Left cardiac atrium (tissue), 4 donors: Measurements from ENCODE around the gene DCUN1D2. TPM values are rescaled to one million over a fixed set of nuclear protein-coding genes. Genes with fewer than 3 reads are reported as not detected.
A peak's percentile ranks its signal among the peaks of the same experiment; 100 is the strongest.
"Not testable (repeated sequence)": the region's sequence is repeated elsewhere in the genome, so short reads cannot be mapped to it uniquely, and the experiment has no call there.

Experiments
- ATAC-seq, 2 donors: fragments of 200-7000 bp; cut with Tn5 transposase; one replicate each; pipeline ENCODE4 v1.9.1; 2020; ENCODE audit warnings: mild to moderate bottlenecking in 2 of 2, moderate library complexity in 2 of 2
- DNase-seq: peaks from one replicate; pipeline ENCODE4 v3.0.0-alpha.2; 2020
- intact Hi-C, 2 donors: fragments of 100-400 bp; cut with DNase I; formaldehyde crosslinking; loops; one replicate each; pipeline versions ENCODE4 v1.14.1 to v1.15.1; 2022 to 2023
- total RNA-seq, 2 donors: library from RNA; stranded (reverse); fragmentation: NEBNext Ultra II Directional; extraction: Animal tissue kit (Norgen Biotek cat#: 25700); gene quantifications; one replicate each; pipeline ENCODE4 v1.2.1, GENCODE V29; 2021
- donor health status: DM: no; HTN: yes; CAD: no.
- donor health status: DM: no; HTN: yes; CAD: no; lungs with severe emphysema.
- donor health status: DM: yes; HTN: yes; CAD: no.
- donor health status: Dilated cardiomyopathy.

DCUN1D2 gene
- total RNA-seq, 2 donors from 2014 or later, result 81.1 to 94.3 TPM

GRCh38 chr13:113526466-113527220 is 36.1 kb upstream of the DCUN1D2 start:
- ATAC-seq, result no peak
- intact Hi-C loops, result no loop called here
- DNase-seq, result no peak

- intact Hi-C loops, ATAC-seq, DNase-seq: not testable (repeated sequence)
Measured at GRCh38 chr13:113522438-113522837, 31.9 kb upstream of the DCUN1D2 start.

- no peak for ATAC-seq
- no peak for DNase-seq
- intact Hi-C loops, result no loop called here
Measured at GRCh38 chr13:113520571-113520970, 30.1 kb upstream of the DCUN1D2 start.

GRCh38 chr13:113519556-113519955 is 29.0 kb upstream of the DCUN1D2 start:
- ATAC-seq (no peak), DNase-seq (no peak)
- intact Hi-C loops, result no loop called here

- no peak for ATAC-seq
- no peak for DNase-seq
- intact Hi-C loops, result no loop called here
Measured at GRCh38 chr13:113518076-113518803, 27.7 kb upstream of the DCUN1D2 start.

GRCh38 chr13:113514847-113515246 is 24.3 kb upstream of the DCUN1D2 start:
- no peak for ATAC-seq
- no peak for DNase-seq
- intact Hi-C loops, result no loop called here

GRCh38 chr13:113513761-113514160 is 23.2 kb upstream of the DCUN1D2 start:
- DNase-seq, result no peak
- no peak for ATAC-seq
- intact Hi-C loops, result no loop called here

- ATAC-seq, result no peak
- intact Hi-C loops, result no loop called here
- DNase-seq, result no peak
Measured at GRCh38 chr13:113511361-113511760, 20.9 kb upstream of the DCUN1D2 start.

- intact Hi-C loops, result no loop called here
- ATAC-seq (no peak), DNase-seq (no peak)
Measured at GRCh38 chr13:113510871-113511270, 20.4 kb upstream of the DCUN1D2 start.

GRCh38 chr13:113509989-113510388 is 19.5 kb upstream of the DCUN1D2 start:
- intact Hi-C loops, result no loop called here
- DNase-seq, result no peak
- no peak for ATAC-seq

- DNase-seq (no peak), ATAC-seq (peak in 1 of 2 donors; percentile 15)
- intact Hi-C loops, result no loop called here
Measured at GRCh38 chr13:113508521-113509254, 18.2 kb upstream of the DCUN1D2 start.

GRCh38 chr13:113507505-113508345 is 17.2 kb upstream of the DCUN1D2 start:
- DNase-seq (no peak), ATAC-seq (no peak)
- intact Hi-C loops, result no loop called here

- no peak for DNase-seq
- ATAC-seq, result no peak
- intact Hi-C loops, result no loop called here
Measured at GRCh38 chr13:113506871-113507388, 16.4 kb upstream of the DCUN1D2 start.

- intact Hi-C loops, result no loop called here
- DNase-seq (no peak), ATAC-seq (peak; percentile 44 to 47)
Measured at GRCh38 chr13:113506025-113506685, 15.6 kb upstream of the DCUN1D2 start.

- ATAC-seq, result no peak
- intact Hi-C loops, result no loop called here
- DNase-seq, result no peak
Measured at GRCh38 chr13:113502686-113503085, 12.2 kb upstream of the DCUN1D2 start.

- peak; percentile 40 to 72 for ATAC-seq
- intact Hi-C loops, result no loop called here
- DNase-seq, result no peak
Measured at GRCh38 chr13:113500530-113501265, 10.2 kb upstream of the DCUN1D2 start.

- no peak for DNase-seq
- intact Hi-C loops, result loop anchor here in 1 of 2 donors (5.0 kb wide), 1 partner anchor 43 kb away; no protein-coding TSS in a partner anchor
- no peak for ATAC-seq
Measured at GRCh38 chr13:113499936-113500335, 9.4 kb upstream of the DCUN1D2 start.

- DNase-seq, result no peak
- ATAC-seq, result no peak
- intact Hi-C loops, result loop anchor here in 1 of 2 donors (5.0 kb wide), 1 partner anchor 42 kb away; no protein-coding TSS in a partner anchor
Measured at GRCh38 chr13:113498905-113499304, 8.4 kb upstream of the DCUN1D2 start.
